GM21360 (cell line): Measurements from ENCODE around the gene FASLG.
"Not testable (repeated sequence)": the region's sequence is repeated elsewhere in the genome, so short reads cannot be mapped to it uniquely, and the experiment has no call there.

Experiments
- ATAC-seq: cut with Tn5 transposase; IDR thresholded peaks from one replicate; pipeline ENCODE4 v1.9.1; 2021; ENCODE audit warnings: mild to moderate bottlenecking, moderate library complexity; ENCODE audit not compliant: unreplicated experiment

FASLG gene

DNA sequence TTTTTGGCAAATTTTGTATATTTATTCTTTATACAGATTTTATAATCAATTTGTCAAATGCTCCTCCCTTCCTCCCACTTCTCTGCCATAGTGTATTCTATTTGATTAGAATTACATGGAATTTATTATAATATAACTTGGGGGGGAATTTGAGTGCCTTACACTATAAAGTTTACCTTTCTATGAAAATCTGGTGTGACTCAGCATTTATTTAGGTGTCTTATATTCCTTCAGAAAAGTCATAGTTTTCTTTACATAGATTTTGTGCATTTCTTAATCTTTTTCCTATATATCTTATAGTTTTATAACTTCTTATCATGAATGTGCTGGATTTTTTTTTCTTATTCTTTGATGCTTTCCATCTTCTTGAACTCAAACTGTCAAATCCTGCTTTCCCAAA, 21.3 kb downstream of the FASLG start:
- no peak for ATAC-seq

DNA sequence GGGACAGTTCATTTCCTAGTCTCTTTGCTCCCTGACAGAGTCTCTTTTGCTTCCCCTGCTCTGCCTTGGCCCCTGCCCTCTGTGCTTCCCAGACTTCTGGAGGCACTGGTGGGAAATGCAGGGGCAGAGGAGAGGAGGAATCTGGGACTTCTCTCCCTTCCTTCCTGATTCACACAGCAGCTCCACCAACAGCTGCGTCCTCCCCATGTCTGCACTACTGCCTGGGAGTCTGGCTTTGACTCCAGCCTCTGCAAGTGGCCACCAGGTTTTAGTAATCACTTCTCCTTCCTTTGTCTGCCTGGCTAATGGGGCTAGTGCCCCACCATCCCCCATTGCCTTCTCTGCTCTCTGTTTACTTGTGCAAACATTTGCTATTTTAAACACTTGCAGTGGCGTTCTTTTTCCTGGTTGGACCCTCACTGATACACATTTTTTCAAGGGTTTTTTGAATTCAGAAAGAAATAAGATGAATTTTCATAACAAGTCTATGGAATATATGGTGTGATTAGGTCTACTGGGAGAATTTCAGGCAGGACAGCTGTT, 21.9 kb downstream of the FASLG start:
- ATAC-seq, result no peak

DNA sequence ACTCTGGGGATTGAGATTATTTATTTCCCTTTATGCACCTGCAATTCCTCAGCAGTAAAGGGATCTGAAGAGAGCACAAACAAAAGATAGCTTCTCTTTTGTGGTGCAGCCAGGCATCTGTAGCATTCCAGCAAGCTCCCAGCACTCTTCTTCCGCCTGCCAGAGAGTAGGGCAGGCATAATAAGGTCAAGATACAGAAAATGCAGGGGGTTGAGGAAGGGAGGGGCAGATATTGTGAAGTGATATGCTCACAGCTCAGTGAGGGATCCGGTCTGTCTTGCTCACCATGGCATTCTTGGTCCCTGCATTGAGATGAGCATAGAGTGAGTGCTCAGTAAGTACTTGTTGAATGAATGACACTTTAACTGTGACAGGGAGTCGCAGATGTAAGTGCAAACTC, 23.9 kb downstream of the FASLG start:
- ATAC-seq, result no peak

GRCh38 chr1:172686143-172686542, 27.2 kb downstream of the FASLG start:
- ATAC-seq, result no peak

DNA sequence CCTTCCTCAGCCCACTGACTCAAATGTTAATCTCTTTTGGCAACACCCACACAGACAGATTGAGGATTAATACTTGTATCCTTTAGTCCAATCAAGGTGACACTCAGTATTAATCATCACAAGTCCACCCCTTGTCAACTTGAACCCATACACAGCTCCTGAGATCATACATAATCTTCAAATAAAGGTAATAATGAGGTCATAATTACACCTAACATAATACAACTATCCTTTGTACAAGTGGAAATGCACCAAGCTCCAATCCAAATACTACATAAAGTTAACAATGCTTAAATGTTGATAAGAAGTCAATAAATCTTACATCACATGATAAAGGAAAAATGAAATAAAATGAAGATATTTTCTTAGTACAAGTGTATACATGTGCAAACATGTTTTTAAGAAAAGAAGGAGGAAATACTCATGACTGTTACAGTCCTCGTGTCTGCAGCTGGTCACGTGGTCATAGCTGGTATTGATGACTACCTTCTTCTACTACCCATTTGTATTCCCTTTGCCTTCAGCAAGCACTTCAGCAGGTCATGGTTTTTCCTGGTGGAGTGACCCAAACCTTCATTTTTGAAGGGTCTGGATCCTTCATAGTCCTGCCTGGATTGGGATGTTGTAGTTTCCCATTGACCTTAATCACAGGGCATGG, 29.7 kb downstream of the FASLG start:
- not testable (repeated sequence) for ATAC-seq

- not testable (repeated sequence) for ATAC-seq
These were observed 32.0 kb downstream of the FASLG start for GRCh38 chr1:172690925-172691324.

GRCh38 chr1:172697534-172698002, 38.7 kb downstream of the FASLG start:
- no peak for ATAC-seq

DNA sequence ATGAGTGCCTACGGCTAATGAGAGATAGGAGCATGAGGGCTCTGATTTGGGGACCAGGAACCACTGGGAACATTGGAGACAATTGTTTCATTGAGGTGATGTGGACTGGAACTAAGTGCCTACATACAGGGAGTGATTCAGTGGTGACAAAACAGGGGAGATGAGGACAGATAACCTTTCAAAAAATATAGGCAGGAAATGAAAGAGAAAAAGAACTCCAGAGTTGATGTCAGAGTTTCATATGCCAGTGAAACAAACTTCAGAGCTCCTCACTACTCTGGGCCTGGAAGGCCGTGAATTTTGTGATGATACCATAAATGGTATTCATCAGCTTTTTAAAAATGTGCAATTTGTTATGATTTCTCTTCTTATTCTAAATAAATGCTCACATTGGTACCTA, 39.3 kb downstream of the FASLG start:
- no peak for ATAC-seq

- ATAC-seq, result peak; percentile 75
These were observed 40.2 kb downstream of the FASLG start for GRCh38 chr1:172699111-172699510.

DNA sequence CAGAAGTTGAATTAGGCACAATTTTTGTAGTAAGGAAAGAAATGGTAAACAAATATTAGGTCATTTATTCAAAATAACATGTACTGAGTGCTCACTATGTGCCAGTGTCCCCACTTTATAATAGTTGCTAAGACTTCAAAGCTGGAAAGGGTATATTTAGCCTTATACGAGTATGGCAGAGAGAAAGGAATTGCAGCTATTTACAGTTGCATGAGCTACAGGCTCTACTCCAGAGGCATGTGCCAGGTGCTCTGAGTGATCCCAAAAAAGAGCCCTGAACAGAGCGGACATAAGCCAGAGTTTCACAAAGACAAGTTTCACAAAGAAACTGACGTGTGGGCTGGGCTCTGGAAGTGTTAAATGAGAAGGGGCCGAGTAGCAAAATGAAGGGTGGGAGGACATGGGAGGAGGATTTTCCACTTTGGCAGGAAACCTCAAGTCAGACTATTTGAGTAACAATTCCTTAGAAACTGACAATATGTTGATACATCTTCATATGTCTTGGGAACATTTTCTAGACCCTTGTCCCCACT, 40.9 kb downstream of the FASLG start:
- ATAC-seq, result no peak

- ATAC-seq, result no peak
These were observed 41.7 kb downstream of the FASLG start for GRCh38 chr1:172700556-172700955.

DNA sequence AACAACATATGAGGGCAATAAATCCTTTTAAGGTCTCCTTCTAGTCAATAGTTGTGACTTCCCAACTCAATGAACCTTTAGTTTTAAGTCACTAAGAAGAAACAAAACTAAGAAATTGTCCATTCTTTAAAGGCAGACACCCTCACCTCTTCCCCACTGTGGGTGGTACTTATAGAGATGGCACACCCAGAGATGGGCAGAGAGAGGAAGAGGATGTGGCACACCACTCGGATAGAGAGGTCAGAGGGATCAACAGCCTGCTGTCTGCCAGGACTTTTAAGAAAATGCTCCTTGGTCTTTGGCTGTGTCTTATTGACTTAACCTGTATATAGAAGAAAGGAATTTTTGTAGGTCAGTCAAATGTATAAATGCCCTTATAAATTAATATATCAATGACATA, 45.1 kb downstream of the FASLG start:
- no peak for ATAC-seq

DNA sequence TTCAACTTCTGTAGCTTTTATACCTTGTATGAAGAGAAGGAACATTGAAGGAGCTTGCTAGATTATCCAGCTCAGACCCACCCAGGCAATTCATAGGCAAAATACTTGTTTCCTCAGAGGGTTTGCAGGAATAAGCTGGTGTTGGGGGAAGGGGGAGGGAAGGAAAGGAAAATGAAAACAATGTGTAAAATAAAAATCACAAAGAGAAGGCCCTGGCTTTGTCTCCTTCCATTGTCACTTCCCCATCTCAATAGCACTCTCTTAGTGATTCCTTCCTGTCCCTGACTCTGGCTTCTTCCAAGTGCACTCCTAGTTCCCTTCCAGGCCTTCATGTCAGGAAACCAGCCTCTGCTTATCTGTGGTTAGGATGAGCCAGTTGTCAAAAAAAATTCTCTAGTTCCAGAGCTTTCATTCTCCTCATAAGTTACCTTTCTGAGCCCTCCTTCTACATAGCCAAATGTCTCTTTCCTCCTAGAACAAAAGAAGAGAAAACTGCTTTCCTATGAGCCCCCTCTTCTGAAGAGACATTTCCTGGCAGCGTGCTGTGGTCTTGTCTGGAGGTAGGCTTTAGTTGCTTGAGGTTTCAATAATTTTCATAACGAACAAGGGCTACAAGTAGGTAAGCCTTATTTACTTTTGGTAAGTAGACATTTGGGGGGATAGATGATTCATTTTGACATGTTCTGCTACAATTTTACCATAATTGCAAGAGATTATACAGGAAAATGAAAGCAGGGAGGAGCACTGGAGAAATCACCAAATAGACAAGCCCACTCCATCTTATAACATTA, 45.7 kb downstream of the FASLG start:
- ATAC-seq, result no peak

- ATAC-seq, result no peak
These were observed 49.5 kb downstream of the FASLG start for GRCh38 chr1:172708452-172708851.

DNA sequence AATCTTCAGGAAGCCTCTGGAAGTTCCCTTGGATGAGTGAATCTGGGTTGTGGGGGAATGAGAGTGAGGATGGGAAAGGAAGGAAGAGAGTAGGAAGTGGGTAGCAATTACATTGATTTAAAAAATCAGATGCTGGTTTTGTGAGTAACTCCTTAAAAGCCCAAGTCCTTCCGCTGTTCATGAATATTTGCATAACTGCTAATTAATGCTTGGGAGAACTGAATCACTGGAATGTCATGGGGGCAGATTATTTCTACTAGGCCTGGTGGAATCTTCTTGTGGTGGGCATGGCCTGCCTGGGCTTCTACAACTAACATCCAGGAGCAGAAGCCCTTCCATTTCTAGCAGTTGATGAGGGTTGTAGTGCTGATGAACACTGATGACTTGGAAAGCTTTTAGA, 52.7 kb downstream of the FASLG start:
- ATAC-seq, result no peak

DNA sequence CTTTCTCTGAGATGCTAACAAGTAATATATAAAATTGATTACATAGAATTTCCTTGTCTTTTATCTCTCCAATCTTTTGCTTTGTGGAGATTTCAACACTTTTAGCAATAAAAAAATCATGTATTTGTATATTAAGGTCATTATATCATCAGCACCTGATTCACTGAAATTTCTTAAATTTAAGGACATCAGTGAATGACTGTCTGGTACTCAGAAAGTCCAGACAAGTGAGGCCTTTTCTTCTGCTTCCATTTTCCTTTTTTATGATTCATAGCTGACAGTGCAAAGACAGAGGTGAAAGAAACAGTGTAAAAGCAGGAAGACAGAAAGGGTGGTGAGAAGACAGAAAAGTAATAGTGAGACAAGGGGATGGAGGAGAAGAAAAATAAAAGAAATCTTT, 54.6 kb downstream of the FASLG start:
- no peak for ATAC-seq
